Endothelial cell of umbilical vein (primary cell): ENCODE results near the gene MTREX. TPM values are rescaled to one million over a fixed set of nuclear protein-coding genes. Genes with fewer than 3 reads are reported as not detected.

Experiments used
- BruUV-seq: library from RNA; stranded (reverse); fragments of 400-500 nt; replicated peaks from 2 replicates; lab custom pipeline; 2021; lab: Mats Ljungman, UMichigan
- CTCF ChIA-PET: fragments of 300-600, 350-600 bp; sonication (Branson Sonifier 250); formaldehyde crosslinking; loops from one replicate; lab custom pipeline; 2021; ENCODE audit warnings: antibody characterized with exemption, inconsistent platforms; lab: Charles Lee
- POLR2A ChIA-PET: fragments of 300-600, 350-600 bp; sonication (Branson Sonifier 250); formaldehyde crosslinking; loops from one replicate; lab custom pipeline; 2021; ENCODE audit warnings: antibody characterized with exemption, inconsistent platforms; lab: Charles Lee
- DNase-seq: peaks from one replicate; pipeline ENCODE4 v3.0.0-alpha.2; 2011; ENCODE audit warnings: low read depth, low spot score
- FAIRE-seq: peaks from 2 replicates; lab custom pipeline; 2011; peaks lifted over from hg19 to GRCh38; lab: Jason Lieb, UNC
- H2AFZ ChIP-seq: 2 replicates; pipeline ENCODE4 v1.6.0; 2012; ENCODE audit warnings: low read depth, low read length, control low read depth, inconsistent platforms
- H3K27ac ChIP-seq: 2 replicates; pipeline ENCODE4 v1.5.1; 2011; ENCODE audit warnings: low read depth, mild to moderate bottlenecking, control low read depth, low read length, moderate library complexity; ENCODE audit not compliant: insufficient read depth
- H3K27me3 ChIP-seq, 2 experiments: 2 replicates each; pipeline versions ENCODE4 v1.6.0 to v1.6.1; 2011; ENCODE audit warnings: low read length in 2 of 2, mixed read lengths in 1 of 2; ENCODE audit not compliant: control insufficient read depth in 2 of 2, insufficient read depth in 2 of 2
- H3K36me3 ChIP-seq, 2 experiments: 2 replicates in 1 of 2; 3 replicates in 1 of 2; pipeline ENCODE4 v1.5.1; 2011; ENCODE audit warnings: low read length in 2 of 2, mild to moderate bottlenecking in 1 of 2, moderate library complexity in 1 of 2; ENCODE audit not compliant: control insufficient read depth in 2 of 2, insufficient read depth in 2 of 2; ENCODE audit errors: extremely low read depth in 1 of 2
- H3K4me1 ChIP-seq: 3 replicates; pipeline ENCODE4 v1.5.1; 2011; ENCODE audit warnings: mild to moderate bottlenecking, low read length; ENCODE audit not compliant: control insufficient read depth, insufficient read depth; ENCODE audit errors: extremely low read depth
- H3K4me2 ChIP-seq: 2 replicates; pipeline ENCODE4 v1.6.1; 2011; ENCODE audit warnings: low read length, control low read depth, mixed read lengths; ENCODE audit not compliant: insufficient read depth
- H3K4me3 ChIP-seq, 3 experiments: fragments of 200-600 bp in 1 of 3; sonication (generic), shearing (Covaris generic) in 1 of 3; replicated peaks in 1 of 3; 2 replicates each; pipeline ENCODE4 v1.5.1; 2011 to 2016; ENCODE audit warnings: control low read depth in 3 of 3, low read length in 3 of 3, mild to moderate bottlenecking in 2 of 3, inconsistent platforms in 1 of 3, low read depth in 1 of 3, moderate library complexity in 1 of 3; ENCODE audit not compliant: insufficient read depth in 1 of 3
- H3K79me2 ChIP-seq: 2 replicates; pipeline ENCODE4 v1.6.0; 2012; ENCODE audit warnings: low read length, inconsistent platforms; ENCODE audit not compliant: control insufficient read depth, insufficient read depth
- H3K9ac ChIP-seq: replicated peaks from 2 replicates; pipeline ENCODE3; 2011; ENCODE audit warnings: low read length, control low read depth; ENCODE audit not compliant: insufficient read depth; ENCODE audit errors: extremely low read depth
- H3K9me1 ChIP-seq: replicated peaks from 3 replicates; pipeline ENCODE4 v1.6.0; 2011; ENCODE audit warnings: mild to moderate bottlenecking, low read length; ENCODE audit not compliant: control insufficient read depth, insufficient read depth; ENCODE audit errors: extremely low read depth
- H3K9me3 ChIP-seq: replicated peaks from 2 replicates; pipeline ENCODE4 v1.5.1; 2012; ENCODE audit warnings: low read length, inconsistent platforms; ENCODE audit not compliant: control insufficient read depth, insufficient read depth
- H4K20me1 ChIP-seq: replicated peaks from 2 replicates; pipeline ENCODE3; 2011; ENCODE audit warnings: mild to moderate bottlenecking, low read length; ENCODE audit not compliant: control insufficient read depth, insufficient read depth; ENCODE audit errors: extremely low read depth
- CTCF ChIP-seq, 2 donors: IDR thresholded peaks; 1 replicate in 1 of 2; 2 replicates in 1 of 2; pipeline ENCODE4 v1.5.1; 2011; ENCODE audit warnings: low read length in 2 of 2, mild to moderate bottlenecking in 2 of 2, moderate library complexity in 2 of 2, control low read depth in 1 of 2, inconsistent platforms in 1 of 2, low read depth in 1 of 2; ENCODE audit not compliant: insufficient read depth in 1 of 2; ENCODE audit errors: extremely low read depth in 1 of 2
- EZH2 ChIP-seq: IDR thresholded peaks from 2 replicates; pipeline ENCODE4 v1.6.1; 2012; ENCODE audit warnings: borderline replicate concordance, low read depth, mild to moderate bottlenecking, moderate library complexity, low read length, inconsistent platforms; ENCODE audit not compliant: severe bottlenecking
- FOS ChIP-seq: IDR thresholded peaks from 2 replicates; pipeline ENCODE4 v1.6.1; 2011; ENCODE audit warnings: mild to moderate bottlenecking, low read length, moderate library complexity, borderline replicate concordance; ENCODE audit not compliant: insufficient read depth
- GATA2 ChIP-seq: IDR thresholded peaks from 2 replicates; pipeline ENCODE4 v1.7.0; 2011; ENCODE audit warnings: low read depth, mild to moderate bottlenecking, moderate library complexity, mixed read lengths, low read length; ENCODE audit not compliant: insufficient read length, insufficient read depth
- JUN ChIP-seq: IDR thresholded peaks from 2 replicates; pipeline ENCODE4 v1.6.1; 2011; ENCODE audit warnings: borderline replicate concordance, low read depth; ENCODE audit not compliant: insufficient read length, insufficient read depth
- MAX ChIP-seq: IDR thresholded peaks from 2 replicates; pipeline ENCODE4 v1.6.1; 2011; ENCODE audit not compliant: insufficient read depth, insufficient read length
- MYC ChIP-seq: IDR thresholded peaks from one replicate; pipeline ENCODE4 v1.6.1; 2011; ENCODE audit warnings: mild to moderate bottlenecking, low read depth, low read length
- POLR2A ChIP-seq: IDR thresholded peaks from 2 replicates; pipeline ENCODE4 v1.6.1; 2012; ENCODE audit warnings: low read depth, mild to moderate bottlenecking, control low read depth, low read length
- POLR2AphosphoS5 ChIP-seq: IDR thresholded peaks from 2 replicates; pipeline ENCODE4 v1.6.1; 2012; ENCODE audit warnings: low read depth, mild to moderate bottlenecking, control low read depth, low read length, moderate library complexity; ENCODE audit not compliant: insufficient read depth
- dilution Hi-C: fragments of 300-500 bp; cut with MboI; formaldehyde crosslinking; loops from one replicate; pipeline ENCODE4 v1.15.0; 2019; ENCODE audit warnings: low sequenced_read_pairs; ENCODE audit not compliant: extremely low pct_ligation_motif_present
- intact Hi-C: fragments of 100-400 bp; cut with micrococcal nuclease; formaldehyde crosslinking; loops from one replicate; pipeline ENCODE4 v1.10.0; 2022
- polyA plus RNA-seq, 4 experiments: library from polyadenylated mRNA; depleted of rRNA in 3 of 4; stranded (reverse) in 3 of 4; unstranded in 1 of 4; fragments of >200 nt; gene quantifications; 2 replicates each; pipeline versions ENCODE4 v1.2.1 to v1.2.3, GENCODE V29; 2011 to 2012; ENCODE audit warnings: missing spikeins in 1 of 4
- total RNA-seq: library from RNA; stranded (reverse); gene quantifications from 2 replicates; pipeline ENCODE4 v1.2.3, GENCODE V29; 2021

The MTREX gene
- total and polyA plus RNA-seq, 2 donors (not counting 3 experiments of a cell fraction or from before 2014, with no cell fraction given) = 9.8 to 76.3 TPM

DNA sequence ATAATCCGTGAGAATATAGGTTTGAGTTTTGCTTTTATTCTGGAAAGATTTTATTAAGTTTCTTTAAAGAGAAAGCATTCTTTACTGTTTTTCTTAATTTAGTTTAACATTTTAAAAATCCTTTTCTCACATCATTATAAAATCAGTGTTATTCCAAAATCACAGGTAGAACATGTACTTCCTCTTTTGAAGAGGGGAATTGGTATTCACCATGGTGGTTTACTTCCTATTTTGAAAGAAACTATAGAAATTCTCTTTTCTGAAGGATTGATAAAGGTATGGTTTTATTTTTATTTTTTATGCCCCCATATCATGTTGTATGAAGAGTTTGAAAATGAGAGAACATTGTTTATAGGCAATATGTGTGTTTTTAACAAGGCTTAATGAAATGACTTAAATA is 43.0 kb downstream of the MTREX start:
- Histone ChIP-seq H3K27me3 (no peaks in the 10 kb centered on the region), H3K4me2 (no peak overlapping the region), H3K79me2 (no peaks in the 10 kb centered on the region), H2AFZ (no peak overlapping the region), H3K9me3 (no peaks in the 10 kb centered on the region), H3K36me3 (peaks cover 12 to 29% of the 10 kb centered on the region in 2 experiments), H4K20me1 (no peaks in the 10 kb centered on the region), H3K9ac (no peak overlapping the region), H3K9me1 (no peaks in the 10 kb centered on the region), H3K4me1 (no peaks in the 10 kb centered on the region), H3K27ac (no peak overlapping the region), H3K4me3 (no peak overlapping the region)
- TF ChIP-seq FOS = no peak
- TF ChIP-seq JUN = no peak
- no peak for TF ChIP-seq MYC
- TF ChIP-seq CTCF (IDR thresholded peaks at IDR 0.05; ENCODE audit: extremely low read depth in 1 of 2, insufficient read depth in 1 of 2, low read depth in 1 of 2, low read length in 2 of 2) = no peak
- TF ChIP-seq EZH2 = no peak
- no peak for TF ChIP-seq MAX
- TF ChIP-seq POLR2AphosphoS5 = no peak
- TF ChIP-seq GATA2 = no peak
- TF ChIP-seq POLR2A = no peak
- FAIRE-seq (no peak), DNase-seq (no peak)
- dilution Hi-C loops (no loop called here), intact Hi-C loops (no loop called here)
- BruUV-seq = no TSS peak
- ChIA-PET POLR2A (no interaction called here), CTCF (no interaction called here)
